HEK293 (cell line): ENCODE measurements around the gene NAP1L4.

Experiments used
- CTCF ChIA-PET: fragments of 350-600 bp; formaldehyde crosslinking; extraction: SDS; loops from one replicate; lab custom pipeline; 2021; ENCODE audit warnings: antibody characterized with exemption; lab: Yijun Ruan, JAX
- POLR2A ChIA-PET: fragments of 300-600 bp; formaldehyde crosslinking; extraction: SDS; loops from one replicate; lab custom pipeline; 2020; ENCODE audit warnings: antibody characterized with exemption, inconsistent platforms; lab: Yijun Ruan, JAX
- H3K27ac ChIP-seq: fragments of 200-500 bp; sonication (Bioruptor generic); 2 replicates; pipeline ENCODE4 v1.5.1; 2014; ENCODE audit warnings: low read depth, low read length, control low read depth, inconsistent platforms; ENCODE audit errors: extremely low read depth
- H3K36me3 ChIP-seq, 2 experiments: fragments of 200-500 bp in 1 of 2; sonication (Bioruptor generic) in 1 of 2; 1 replicate in 1 of 2; 2 replicates in 1 of 2; pipeline ENCODE4 v1.5.1; 2014 to 2017; ENCODE audit warnings: inconsistent platforms in 2 of 2, low read length in 2 of 2; ENCODE audit not compliant: control insufficient read depth in 2 of 2, insufficient read depth in 1 of 2
- H3K4me1 ChIP-seq: fragments of 200-500 bp; sonication (Bioruptor generic); 2 replicates; pipeline ENCODE4 v1.5.1; 2014; ENCODE audit warnings: mild to moderate bottlenecking, low read length, inconsistent platforms; ENCODE audit not compliant: control insufficient read depth, insufficient read depth
- H3K4me3 ChIP-seq: 2 replicates; pipeline ENCODE4 v1.5.1; 2011; ENCODE audit warnings: low read depth, mild to moderate bottlenecking, control low read depth, low read length, moderate library complexity
- H3K9me3 ChIP-seq: fragments of 200-500 bp; sonication (Bioruptor generic); 2 replicates; pipeline ENCODE4 v1.5.1; 2014; ENCODE audit warnings: low read depth, low read length, inconsistent platforms; ENCODE audit not compliant: control insufficient read depth, insufficient read depth
- BCL6B ChIP-seq: fragments of 450-650 bp; formaldehyde crosslinking; IDR thresholded peaks from 2 replicates; pipeline ENCODE4 v1.5.1; 2017; ENCODE audit warnings: missing biosample characterization, missing genetic modification characterization
- GLIS1 ChIP-seq: fragments of 450-650 bp; formaldehyde crosslinking; IDR thresholded peaks from 2 replicates; pipeline ENCODE4 v1.5.1; 2016; ENCODE audit warnings: missing biosample characterization, missing genetic modification characterization
- KLF1 ChIP-seq: fragments of 450-650 bp; formaldehyde crosslinking; IDR thresholded peaks from 2 replicates; pipeline ENCODE4 v1.5.1; 2016; ENCODE audit warnings: missing biosample characterization, missing genetic modification characterization
- MZF1 ChIP-seq: fragments of 450-650 bp; formaldehyde crosslinking; IDR thresholded peaks from 2 replicates; pipeline ENCODE4 v1.5.1; 2017; ENCODE audit warnings: missing biosample characterization, missing genetic modification characterization, borderline replicate concordance
- OSR2 ChIP-seq: fragments of 450-650 bp; formaldehyde crosslinking; IDR thresholded peaks from 2 replicates; pipeline ENCODE4 v1.5.1; 2016; ENCODE audit warnings: missing biosample characterization, missing genetic modification characterization
- SCRT2 ChIP-seq: fragments of 450-650 bp; formaldehyde crosslinking; IDR thresholded peaks from 2 replicates; pipeline ENCODE4 v1.5.1; 2016; ENCODE audit warnings: missing biosample characterization, missing genetic modification characterization
- SP7 ChIP-seq: fragments of 450-650 bp; formaldehyde crosslinking; IDR thresholded peaks from 2 replicates; pipeline ENCODE4 v1.5.1; 2016; ENCODE audit warnings: missing biosample characterization, missing genetic modification characterization
- TSHZ1 ChIP-seq: fragments of 450-650 bp; formaldehyde crosslinking; IDR thresholded peaks from 2 replicates; pipeline ENCODE4 v1.5.1; 2016; ENCODE audit warnings: missing biosample characterization, missing genetic modification characterization, borderline replicate concordance
- WT1 ChIP-seq: fragments of 450-650 bp; formaldehyde crosslinking; IDR thresholded peaks from 2 replicates; pipeline ENCODE4 v1.5.1; 2016; ENCODE audit warnings: missing biosample characterization, missing genetic modification characterization
- ZBTB20 ChIP-seq: fragments of 450-650 bp; formaldehyde crosslinking; IDR thresholded peaks from 2 replicates; pipeline ENCODE4 v1.5.1; 2016; ENCODE audit warnings: missing biosample characterization, missing genetic modification characterization
- ZBTB21 ChIP-seq: fragments of 450-650 bp; formaldehyde crosslinking; IDR thresholded peaks from 2 replicates; pipeline ENCODE4 v1.5.1; 2017; ENCODE audit warnings: missing biosample characterization, missing genetic modification characterization
- ZFP3 ChIP-seq: fragments of 450-650 bp; formaldehyde crosslinking; IDR thresholded peaks from 2 replicates; pipeline ENCODE4 v1.5.1; 2016; ENCODE audit warnings: low read depth, missing biosample characterization, missing genetic modification characterization
- ZNF112 ChIP-seq: fragments of 450-650 bp; formaldehyde crosslinking; IDR thresholded peaks from 2 replicates; pipeline ENCODE4 v1.5.0; 2017; ENCODE audit warnings: missing biosample characterization, missing genetic modification characterization
- ZNF362 ChIP-seq: fragments of 450-650 bp; formaldehyde crosslinking; IDR thresholded peaks from 2 replicates; pipeline ENCODE4 v1.5.1; 2016; ENCODE audit warnings: missing biosample characterization, missing genetic modification characterization
- ZNF449 ChIP-seq: fragments of 450-650 bp; formaldehyde crosslinking; IDR thresholded peaks from 2 replicates; pipeline ENCODE4 v1.5.1; 2017; ENCODE audit warnings: missing biosample characterization, mild to moderate bottlenecking, missing genetic modification characterization, moderate library complexity
- ZNF48 ChIP-seq: fragments of 450-650 bp; formaldehyde crosslinking; IDR thresholded peaks from 2 replicates; pipeline ENCODE4 v1.5.1; 2016; ENCODE audit warnings: missing biosample characterization, missing genetic modification characterization
- ZNF514 ChIP-seq: fragments of 450-650 bp; formaldehyde crosslinking; IDR thresholded peaks from 2 replicates; pipeline ENCODE4 v1.5.1; 2016; ENCODE audit warnings: missing biosample characterization, missing genetic modification characterization
- ZNF560 ChIP-seq: fragments of 450-650 bp; formaldehyde crosslinking; IDR thresholded peaks from 2 replicates; pipeline ENCODE4 v1.5.1; 2017; ENCODE audit warnings: missing biosample characterization, missing genetic modification characterization, borderline replicate concordance
- ZNF624 ChIP-seq: fragments of 450-650 bp; formaldehyde crosslinking; IDR thresholded peaks from 2 replicates; pipeline ENCODE4 v1.5.1; 2017; ENCODE audit warnings: missing biosample characterization, missing genetic modification characterization
- ZNF660 ChIP-seq: fragments of 450-650 bp; IDR thresholded peaks from 2 replicates; pipeline ENCODE4 v1.5.1; 2018; ENCODE audit warnings: missing biosample characterization, mild to moderate bottlenecking, missing genetic modification characterization
- ZNF777 ChIP-seq: fragments of 450-650 bp; formaldehyde crosslinking; IDR thresholded peaks from 2 replicates; pipeline ENCODE4 v1.5.1; 2017; ENCODE audit warnings: missing biosample characterization, missing genetic modification characterization, borderline replicate concordance
- TF ChIP-seq, protein P1 (sequence below): fragments of 450-650 bp; IDR thresholded peaks from 2 replicates; pipeline ENCODE4 v1.5.1; 2018; ENCODE audit warnings: missing biosample characterization, mild to moderate bottlenecking, missing genetic modification characterization

Gene NAP1L4

GRCh38 chr11:2983908-2984307, 8.2 kb downstream of the NAP1L4 start (continued):
- TF ChIP-seq, protein P1, sequence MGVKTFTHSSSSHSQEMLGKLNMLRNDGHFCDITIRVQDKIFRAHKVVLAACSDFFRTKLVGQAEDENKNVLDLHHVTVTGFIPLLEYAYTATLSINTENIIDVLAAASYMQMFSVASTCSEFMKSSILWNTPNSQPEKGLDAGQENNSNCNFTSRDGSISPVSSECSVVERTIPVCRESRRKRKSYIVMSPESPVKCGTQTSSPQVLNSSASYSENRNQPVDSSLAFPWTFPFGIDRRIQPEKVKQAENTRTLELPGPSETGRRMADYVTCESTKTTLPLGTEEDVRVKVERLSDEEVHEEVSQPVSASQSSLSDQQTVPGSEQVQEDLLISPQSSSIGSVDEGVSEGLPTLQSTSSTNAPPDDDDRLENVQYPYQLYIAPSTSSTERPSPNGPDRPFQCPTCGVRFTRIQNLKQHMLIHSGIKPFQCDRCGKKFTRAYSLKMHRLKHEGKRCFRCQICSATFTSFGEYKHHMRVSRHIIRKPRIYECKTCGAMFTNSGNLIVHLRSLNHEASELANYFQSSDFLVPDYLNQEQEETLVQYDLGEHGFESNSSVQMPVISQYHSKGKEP (tag by site-specific recombination), result no peak
- TF ChIP-seq ZFP3 (tag by site-specific recombination), result no peak
- TF ChIP-seq, all 188 proteins: peak for 0

- TF ChIP-seq ZNF777 (tag by site-specific recombination) (no peak), BCL6B (no peak), ZNF560 (tag by site-specific recombination) (no peak), ZNF660 (tag by site-specific recombination) (no peak), ZNF449 (tag by site-specific recombination) (no peak), WT1 (no peak), ZNF362 (tag by site-specific recombination) (no peak), ZNF514 (tag by site-specific recombination) (no peak), GLIS1 (tag by site-specific recombination) (peak; percentile 20; the same call in 1 of the 2 replicates), ZNF624 (no peak), SP7 (tag by site-specific recombination) (peak; percentile 34; the same call in 1 of the 2 replicates), MZF1 (tag by site-specific recombination) (no peak), ZBTB21 (tag by site-specific recombination) (no peak), SCRT2 (tag by site-specific recombination) (no peak), ZNF48 (tag by site-specific recombination) (no peak), ZBTB20 (tag by site-specific recombination) (no peak), OSR2 (tag by site-specific recombination) (peak; percentile 76), TSHZ1 (tag by site-specific recombination) (peak; percentile 63; the same call in 1 of the 2 replicates), ZNF112 (tag by site-specific recombination) (no peak), KLF1 (tag by site-specific recombination) (no peak)
- H3K9me3 ChIP-seq, result no peaks in the 10 kb centered on the region
- no peaks in the 10 kb centered on the region for H3K4me1 ChIP-seq
- CTCF ChIA-PET, result no interaction called here
- POLR2A ChIA-PET, result interaction anchor here (2.0 kb wide), 1 partner anchor 10 kb away, joined by 15 read pairs; the partner anchor contains the start of gene NAP1L4
- H3K4me3 ChIP-seq, result no peak overlapping the region
- H3K27ac ChIP-seq, result no peak overlapping the region
- H3K36me3 ChIP-seq, result peaks cover 0 to 38% of the 10 kb centered on the region in 2 experiments; a peak in 1 of 3 replicates
These were observed 9.9 kb downstream of the NAP1L4 start for GRCh38 chr11:2982214-2982613.
